Measurements from ENCODE around the gene IL26.
"Not testable (repeated sequence)": the region's sequence is repeated elsewhere in the genome, so short reads cannot be mapped to it uniquely, and the experiment has no call there.

The IL26 gene

GRCh38 chr12:68231229-68231628, 5.6 kb upstream of the IL26 start:
- Histone ChIP-seq H3K36me3 (ENCODE audit: control insufficient read depth in 5 of 5, insufficient read depth in 5 of 5, low read length in 5 of 5) (no peaks in the 10 kb centered on the region), H3K27ac (ENCODE audit: low read depth, low read length) (no peak overlapping the region), H3K4me1 (ENCODE audit: control insufficient read depth in 5 of 5, insufficient read depth in 5 of 5, low read length in 5 of 5) (peaks cover 0 to under 1% (median 0%) of the 10 kb centered on the region in 5 donors), H3K9me3 (ENCODE audit: control insufficient read depth in 5 of 5, low read length in 5 of 5) (no peaks in the 10 kb centered on the region), H3K27me3 (ENCODE audit: control insufficient read depth in 5 of 5, insufficient read depth in 4 of 5, low read length in 5 of 5) (no peaks in the 10 kb centered on the region), H3K9ac (ENCODE audit: low read length in 5 of 5) (no peak overlapping the region), H3K4me3 (ENCODE audit: low read depth in 1 of 5, low read length in 5 of 5) (no peak overlapping the region)

DNA sequence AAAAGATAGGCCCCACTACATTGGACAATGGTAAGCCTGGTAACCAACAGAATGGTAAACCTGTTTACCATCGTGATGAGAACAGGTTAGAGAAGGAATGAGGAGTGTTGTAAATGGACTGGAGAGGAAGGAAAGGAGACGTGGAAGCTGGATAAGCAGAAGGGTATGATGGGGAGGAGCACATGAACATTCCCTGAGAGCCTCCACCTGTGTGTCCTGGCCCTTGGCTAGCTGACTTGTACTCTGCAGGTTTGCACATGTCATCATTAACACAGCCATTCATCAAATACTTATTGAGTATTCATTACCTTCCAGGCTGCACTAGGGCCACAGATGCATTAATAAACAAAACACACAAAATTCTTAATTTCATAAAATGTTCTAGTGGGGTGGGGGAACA, 4.3 kb upstream of the IL26 start:
- no peaks in the 10 kb centered on the region for H3K4me1 ChIP-seq (ENCODE audit: control insufficient read depth in 5 of 5, insufficient read depth in 5 of 5, low read length in 5 of 5)
- H3K36me3 ChIP-seq (ENCODE audit: control insufficient read depth in 5 of 5, insufficient read depth in 5 of 5, low read length in 5 of 5): no peaks in the 10 kb centered on the region
- no peaks in the 10 kb centered on the region for H3K9me3 ChIP-seq (ENCODE audit: control insufficient read depth in 5 of 5, low read length in 5 of 5)
- H3K27me3 ChIP-seq (ENCODE audit: control insufficient read depth in 5 of 5, insufficient read depth in 4 of 5, low read length in 5 of 5): no peaks in the 10 kb centered on the region
- no peak overlapping the region for H3K27ac ChIP-seq (ENCODE audit: low read depth, low read length)
- H3K9ac ChIP-seq (ENCODE audit: low read length in 5 of 5): no peak overlapping the region
- no peak overlapping the region for H3K4me3 ChIP-seq (ENCODE audit: low read depth in 1 of 5, low read length in 5 of 5)

DNA sequence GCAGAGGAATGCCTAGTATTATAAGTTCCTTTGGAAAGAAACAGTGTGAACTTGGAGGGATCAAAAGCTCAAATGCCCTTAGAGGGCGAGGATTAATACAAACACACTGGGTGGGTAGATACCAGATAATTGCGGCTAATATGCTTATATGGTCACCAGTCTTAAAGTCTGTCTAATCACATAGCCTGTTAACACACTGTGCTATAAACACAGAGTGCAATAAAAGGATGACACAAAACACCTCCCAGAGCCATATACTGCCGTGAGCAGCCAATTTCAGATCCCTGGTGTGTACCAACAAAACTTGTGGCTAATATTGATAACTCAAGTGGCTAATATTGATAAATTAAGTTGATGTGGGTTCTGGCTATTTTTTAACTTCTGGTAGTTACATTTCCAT, 1.7 kb upstream of the IL26 start:
- Histone ChIP-seq H3K9me3 (ENCODE audit: control insufficient read depth in 5 of 5, low read length in 5 of 5) (no peaks in the 10 kb centered on the region), H3K4me1 (ENCODE audit: control insufficient read depth in 5 of 5, insufficient read depth in 5 of 5, low read length in 5 of 5) (peaks cover 0 to 12% (median 7%) of the 10 kb centered on the region in 5 donors), H3K36me3 (ENCODE audit: control insufficient read depth in 5 of 5, insufficient read depth in 5 of 5, low read length in 5 of 5) (no peaks in the 10 kb centered on the region), H3K4me3 (ENCODE audit: low read depth in 1 of 5, low read length in 5 of 5) (no peak overlapping the region), H3K9ac (ENCODE audit: low read length in 5 of 5) (no peak overlapping the region), H3K27ac (ENCODE audit: low read depth, low read length) (no peak overlapping the region), H3K27me3 (ENCODE audit: control insufficient read depth in 5 of 5, insufficient read depth in 4 of 5, low read length in 5 of 5) (peaks cover 0 to 1% (median 0%) of the 10 kb centered on the region in 5 donors)

DNA sequence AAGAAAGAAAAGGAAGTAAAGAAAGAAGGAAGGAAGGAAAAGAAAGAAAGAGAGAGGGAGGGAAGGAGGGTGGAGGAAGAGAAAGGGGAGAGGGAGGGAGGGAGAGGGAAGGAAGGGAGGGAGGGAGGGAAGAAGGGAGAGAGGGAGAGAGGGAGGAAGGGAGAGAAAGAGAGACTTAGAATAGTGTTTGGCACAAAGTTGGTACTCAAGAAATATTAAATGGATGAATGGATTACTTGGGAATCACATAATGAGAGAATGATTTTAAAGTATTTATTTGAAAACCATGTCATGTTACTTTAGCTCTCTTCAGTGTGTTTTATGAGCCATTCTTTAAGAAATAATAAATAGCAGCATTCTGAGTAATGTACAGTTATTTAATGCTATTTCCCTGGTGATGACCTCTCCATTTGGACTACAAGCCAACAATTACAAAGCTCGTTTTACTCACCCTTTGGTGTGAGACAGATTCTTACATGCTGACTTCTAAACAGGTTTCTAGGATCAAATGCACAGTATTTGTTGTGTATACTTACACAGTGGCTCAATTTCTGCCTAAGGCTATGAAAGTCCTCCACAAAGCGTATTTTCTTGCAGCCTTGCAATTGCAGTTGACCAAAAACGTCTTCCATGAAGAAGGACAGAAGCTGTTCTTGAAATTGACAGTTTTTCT, 861 bp downstream of the IL26 start:
- no peak overlapping the region for H3K27ac ChIP-seq (ENCODE audit: low read depth, low read length)
- no peak overlapping the region for H3K4me3 ChIP-seq (ENCODE audit: low read depth in 1 of 5, low read length in 5 of 5)
- peaks cover 0 to 2% (median 0%) of the 10 kb centered on the region in 5 donors for H3K27me3 ChIP-seq (ENCODE audit: control insufficient read depth in 5 of 5, insufficient read depth in 4 of 5, low read length in 5 of 5)
- peaks cover 0 to 14% (median 7%) of the 10 kb centered on the region in 5 donors for H3K4me1 ChIP-seq (ENCODE audit: control insufficient read depth in 5 of 5, insufficient read depth in 5 of 5, low read length in 5 of 5)
- no peaks in the 10 kb centered on the region for H3K9me3 ChIP-seq (ENCODE audit: control insufficient read depth in 5 of 5, low read length in 5 of 5)
- no peak overlapping the region for H3K9ac ChIP-seq (ENCODE audit: low read length in 5 of 5)
- no peaks in the 10 kb centered on the region for H3K36me3 ChIP-seq (ENCODE audit: control insufficient read depth in 5 of 5, insufficient read depth in 5 of 5, low read length in 5 of 5)

DNA sequence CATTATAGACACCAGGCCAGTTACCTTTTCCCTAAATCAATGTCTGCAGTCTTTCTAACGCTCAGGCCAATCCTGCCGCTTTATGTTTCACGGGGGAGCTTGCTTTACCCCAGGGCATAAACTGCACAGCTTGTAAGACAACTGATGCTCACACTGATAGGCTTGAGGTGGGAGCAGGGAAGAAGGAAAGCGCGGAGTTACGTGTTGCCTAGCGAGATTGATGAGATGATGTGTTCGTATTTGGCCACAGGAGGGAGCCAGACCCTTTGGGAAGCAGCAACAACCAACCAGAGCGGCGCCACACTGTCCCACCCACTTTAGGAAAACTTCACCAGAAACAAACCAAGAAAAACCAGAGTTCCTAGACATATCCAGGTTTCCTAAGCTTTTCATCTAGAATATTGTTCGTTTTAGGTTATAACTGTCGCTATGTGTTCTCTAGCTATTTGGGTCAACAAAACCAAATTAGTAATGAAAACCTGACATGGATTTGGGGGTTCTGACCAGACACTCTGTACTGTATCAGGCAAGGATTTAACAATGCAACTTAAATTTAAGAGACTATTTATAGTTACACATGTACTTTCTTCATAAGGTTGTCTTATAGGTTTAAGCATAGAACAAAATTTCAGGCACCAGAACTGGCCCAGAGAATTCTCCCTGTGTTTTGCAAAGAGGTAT, 2.4 kb downstream of the IL26 start:
- Histone ChIP-seq H3K4me1 (ENCODE audit: control insufficient read depth in 5 of 5, insufficient read depth in 5 of 5, low read length in 5 of 5) (peaks cover 0 to 14% (median 7%) of the 10 kb centered on the region in 5 donors), H3K9ac (ENCODE audit: low read length in 5 of 5) (no peak overlapping the region), H3K27me3 (ENCODE audit: control insufficient read depth in 5 of 5, insufficient read depth in 4 of 5, low read length in 5 of 5) (peaks cover 0 to 2% (median 0%) of the 10 kb centered on the region in 5 donors), H3K27ac (ENCODE audit: low read depth, low read length) (no peak overlapping the region), H3K9me3 (ENCODE audit: control insufficient read depth in 5 of 5, low read length in 5 of 5) (no peaks in the 10 kb centered on the region), H3K4me3 (ENCODE audit: low read depth in 1 of 5, low read length in 5 of 5) (peak overlapping the region in 2 of 5 donors; percentile 20 to 48), H3K36me3 (ENCODE audit: control insufficient read depth in 5 of 5, insufficient read depth in 5 of 5, low read length in 5 of 5) (no peaks in the 10 kb centered on the region)

- no peaks in the 10 kb centered on the region for H3K9me3 ChIP-seq (ENCODE audit: control insufficient read depth in 5 of 5, low read length in 5 of 5)
- H3K4me3 ChIP-seq (ENCODE audit: low read depth in 1 of 5, low read length in 5 of 5): no peak overlapping the region
- H3K36me3 ChIP-seq (ENCODE audit: control insufficient read depth in 5 of 5, insufficient read depth in 5 of 5, low read length in 5 of 5): no peaks in the 10 kb centered on the region
- H3K4me1 ChIP-seq (ENCODE audit: control insufficient read depth in 5 of 5, insufficient read depth in 5 of 5, low read length in 5 of 5): peaks cover 0 to 14% (median 7%) of the 10 kb centered on the region in 5 donors
- no peak overlapping the region for H3K27ac ChIP-seq (ENCODE audit: low read depth, low read length)
- peaks cover 0 to 2% (median 0%) of the 10 kb centered on the region in 5 donors for H3K27me3 ChIP-seq (ENCODE audit: control insufficient read depth in 5 of 5, insufficient read depth in 4 of 5, low read length in 5 of 5)
- H3K9ac ChIP-seq (ENCODE audit: low read length in 5 of 5): no peak overlapping the region
Measured at GRCh38 chr12:68222326-68222725, 3.3 kb downstream of the IL26 start.

DNA sequence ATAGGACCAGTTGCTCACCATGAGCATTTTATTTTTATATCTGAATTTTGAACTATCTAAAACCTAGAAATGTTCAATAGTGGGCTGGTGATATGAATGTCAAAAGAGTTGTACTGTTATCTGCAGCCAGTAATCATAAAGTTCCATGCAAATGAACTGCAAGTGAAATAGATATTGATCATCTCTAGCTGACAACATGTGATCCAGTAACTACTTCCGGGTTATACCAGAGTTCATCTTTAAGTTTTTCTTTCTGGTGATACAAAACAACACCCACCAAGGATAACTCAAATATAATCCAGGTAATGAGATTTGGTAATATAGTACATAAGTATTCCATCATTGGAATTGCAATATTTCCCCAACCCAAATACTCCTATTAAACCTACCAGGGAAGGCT, 4.1 kb downstream of the IL26 start:
- Histone ChIP-seq H3K4me3 (ENCODE audit: low read depth in 1 of 5, low read length in 5 of 5) (no peak overlapping the region), H3K9ac (ENCODE audit: low read length in 5 of 5) (no peak overlapping the region), H3K36me3 (ENCODE audit: control insufficient read depth in 5 of 5, insufficient read depth in 5 of 5, low read length in 5 of 5) (no peaks in the 10 kb centered on the region), H3K27ac (ENCODE audit: low read depth, low read length) (no peak overlapping the region), H3K9me3 (ENCODE audit: control insufficient read depth in 5 of 5, low read length in 5 of 5) (no peaks in the 10 kb centered on the region), H3K4me1 (ENCODE audit: control insufficient read depth in 5 of 5, insufficient read depth in 5 of 5, low read length in 5 of 5) (peaks cover 0 to 14% (median 7%) of the 10 kb centered on the region in 5 donors), H3K27me3 (ENCODE audit: control insufficient read depth in 5 of 5, insufficient read depth in 4 of 5, low read length in 5 of 5) (peaks cover 0 to 2% (median 0%) of the 10 kb centered on the region in 5 donors)

GRCh38 chr12:68210875-68211274, 14.7 kb downstream of the IL26 start:
- no peak overlapping the region for H3K27ac ChIP-seq (ENCODE audit: low read depth, low read length)
- H3K4me3 ChIP-seq (ENCODE audit: low read depth in 1 of 5, low read length in 5 of 5): no peak overlapping the region
- H3K9me3 ChIP-seq (ENCODE audit: control insufficient read depth in 5 of 5, low read length in 5 of 5): no peaks in the 10 kb centered on the region
- peaks cover 2 to 6% (median 5%) of the 10 kb centered on the region in 5 donors for H3K27me3 ChIP-seq (ENCODE audit: control insufficient read depth in 5 of 5, insufficient read depth in 4 of 5, low read length in 5 of 5)
- H3K36me3 ChIP-seq (ENCODE audit: control insufficient read depth in 5 of 5, insufficient read depth in 5 of 5, low read length in 5 of 5): no peaks in the 10 kb centered on the region
- H3K4me1 ChIP-seq (ENCODE audit: control insufficient read depth in 5 of 5, insufficient read depth in 5 of 5, low read length in 5 of 5): no peaks in the 10 kb centered on the region
- no peak overlapping the region for H3K9ac ChIP-seq (ENCODE audit: low read length in 5 of 5)

- H3K27ac ChIP-seq (ENCODE audit: low read depth, low read length); H3K9ac ChIP-seq (ENCODE audit: low read length in 5 of 5); H3K27me3 ChIP-seq (ENCODE audit: control insufficient read depth in 5 of 5, insufficient read depth in 4 of 5, low read length in 5 of 5); H3K9me3 ChIP-seq (ENCODE audit: control insufficient read depth in 5 of 5, low read length in 5 of 5); H3K4me1 ChIP-seq (ENCODE audit: control insufficient read depth in 5 of 5, insufficient read depth in 5 of 5, low read length in 5 of 5); H3K36me3 ChIP-seq (ENCODE audit: control insufficient read depth in 5 of 5, insufficient read depth in 5 of 5, low read length in 5 of 5); H3K4me3 ChIP-seq (ENCODE audit: low read depth in 1 of 5, low read length in 5 of 5): not testable (repeated sequence)
Measured at GRCh38 chr12:68209048-68209728, 16.4 kb downstream of the IL26 start.

- Histone ChIP-seq H3K4me1 (ENCODE audit: control insufficient read depth in 5 of 5, insufficient read depth in 5 of 5, low read length in 5 of 5) (no peaks in the 10 kb centered on the region), H3K27me3 (ENCODE audit: control insufficient read depth in 5 of 5, insufficient read depth in 4 of 5, low read length in 5 of 5) (peaks cover 0 to 6% (median 2%) of the 10 kb centered on the region in 5 donors), H3K4me3 (ENCODE audit: low read depth in 1 of 5, low read length in 5 of 5) (no peak overlapping the region), H3K27ac (ENCODE audit: low read depth, low read length) (no peak overlapping the region), H3K36me3 (ENCODE audit: control insufficient read depth in 5 of 5, insufficient read depth in 5 of 5, low read length in 5 of 5) (no peaks in the 10 kb centered on the region), H3K9me3 (ENCODE audit: control insufficient read depth in 5 of 5, low read length in 5 of 5) (no peaks in the 10 kb centered on the region), H3K9ac (ENCODE audit: low read length in 5 of 5) (no peak overlapping the region)
Measured at GRCh38 chr12:68207276-68207675, 18.3 kb downstream of the IL26 start.
